Measurements from ENCODE around the gene TMEM181.

Gene TMEM181

GRCh38 chr6:158645064-158646022 is 85.5 kb downstream of the TMEM181 start:
- Histone ChIP-seq H3K27me3 (ENCODE audit: low read length) (no peaks in the 10 kb centered on the region), H3K36me3 (ENCODE audit: low read length) (no peaks in the 10 kb centered on the region), H3K79me2 (ENCODE audit: insufficient read depth, low read length) (peaks cover 30% of the 10 kb centered on the region), H3K4me3 (ENCODE audit: insufficient read depth, low read length, poor library complexity, severe bottlenecking) (peak overlapping the region; percentile 70), H3K27ac (ENCODE audit: low read depth, low read length) (no peak overlapping the region), H3K9me2 (replicated peaks; ENCODE audit: insufficient read depth, low read length) (no peaks in the 10 kb centered on the region), H4K20me1 (ENCODE audit: low read depth, low read length) (no peaks in the 10 kb centered on the region), H3K9me3 (ENCODE audit: insufficient read depth, low read length) (no peaks in the 10 kb centered on the region), H2AFZ (ENCODE audit: low read depth, low read length, severe bottlenecking) (peak overlapping the region; percentile 96), H3K4me2 (ENCODE audit: low read depth, low read length, poor library complexity, severe bottlenecking) (peak overlapping the region; percentile 81), H3K9ac (ENCODE audit: low read length) (peak overlapping the region; percentile 92), H3F3A (ENCODE audit: insufficient read depth) (0 out of 2 replicates have a peak, but pooled peaks cover 4% of the 10 kb centered on the region)
- TF ChIP-seq EZH2phosphoT487 (conservative IDR thresholded peaks at IDR 0.05; ENCODE audit: low read length) (no peak), CTCF (IDR thresholded peaks at IDR 0.05; ENCODE audit: insufficient read depth, low read length, poor library complexity, severe bottlenecking) (no peak)

GRCh38 chr6:158646023-158646910 is 86.4 kb downstream of the TMEM181 start:
- H3F3A ChIP-seq (ENCODE audit: insufficient read depth) = 0 out of 2 replicates have a peak, but pooled peaks cover 4% of the 10 kb centered on the region
- no peaks in the 10 kb centered on the region for H3K9me3 ChIP-seq (ENCODE audit: insufficient read depth, low read length)
- H3K27me3 ChIP-seq (ENCODE audit: low read length) = no peaks in the 10 kb centered on the region
- peaks cover 21% of the 10 kb centered on the region for H3K79me2 ChIP-seq (ENCODE audit: insufficient read depth, low read length)
- H2AFZ ChIP-seq (ENCODE audit: low read depth, low read length, severe bottlenecking) = no peak overlapping the region
- H3K27ac ChIP-seq (ENCODE audit: low read depth, low read length) = no peak overlapping the region
- H3K9ac ChIP-seq (ENCODE audit: low read length) = no peak overlapping the region
- H3K36me3 ChIP-seq (ENCODE audit: low read length) = no peaks in the 10 kb centered on the region
- no peak overlapping the region for H3K4me2 ChIP-seq (ENCODE audit: low read depth, low read length, poor library complexity, severe bottlenecking)
- H3K9me2 ChIP-seq (replicated peaks; ENCODE audit: insufficient read depth, low read length) = no peaks in the 10 kb centered on the region
- no peak overlapping the region for H3K4me3 ChIP-seq (ENCODE audit: insufficient read depth, low read length, poor library complexity, severe bottlenecking)
- H4K20me1 ChIP-seq (ENCODE audit: low read depth, low read length) = no peaks in the 10 kb centered on the region
- TF ChIP-seq EZH2phosphoT487 (conservative IDR thresholded peaks at IDR 0.05; ENCODE audit: low read length) = no peak
- no peak for TF ChIP-seq CTCF (IDR thresholded peaks at IDR 0.05; ENCODE audit: insufficient read depth, low read length, poor library complexity, severe bottlenecking)

GRCh38 chr6:158647501-158647900 is 87.6 kb downstream of the TMEM181 start:
- no peak overlapping the region for H3K27ac ChIP-seq (ENCODE audit: low read depth, low read length)
- H3K9me3 ChIP-seq (ENCODE audit: insufficient read depth, low read length) = no peaks in the 10 kb centered on the region

More at GRCh38 chr6:158647501-158647900, 87.6 kb downstream of the TMEM181 start:
- Histone ChIP-seq H3K9me2 (replicated peaks; ENCODE audit: insufficient read depth, low read length) (no peaks in the 10 kb centered on the region), H3K9ac (ENCODE audit: low read length) (no peak overlapping the region), H3K27me3 (ENCODE audit: low read length) (no peaks in the 10 kb centered on the region), H3K36me3 (ENCODE audit: low read length) (no peaks in the 10 kb centered on the region), H3F3A (ENCODE audit: insufficient read depth) (0 out of 2 replicates have a peak, but pooled peaks cover 4% of the 10 kb centered on the region), H2AFZ (ENCODE audit: low read depth, low read length, severe bottlenecking) (no peak overlapping the region), H3K4me2 (ENCODE audit: low read depth, low read length, poor library complexity, severe bottlenecking) (no peak overlapping the region), H3K79me2 (ENCODE audit: insufficient read depth, low read length) (peaks cover 15% of the 10 kb centered on the region), H3K4me3 (ENCODE audit: insufficient read depth, low read length, poor library complexity, severe bottlenecking) (no peak overlapping the region), H4K20me1 (ENCODE audit: low read depth, low read length) (no peaks in the 10 kb centered on the region)
- TF ChIP-seq EZH2phosphoT487 (conservative IDR thresholded peaks at IDR 0.05; ENCODE audit: low read length) (no peak), CTCF (IDR thresholded peaks at IDR 0.05; ENCODE audit: insufficient read depth, low read length, poor library complexity, severe bottlenecking) (no peak)

All from SU-DHL-6 (cell line).